GM18526 (cell line): Measurements from ENCODE around the gene EXOC8.

Source experiments
- POLR2A ChIP-seq: IDR thresholded peaks from 3 replicates; pipeline ENCODE4 v1.6.1; 2011; ENCODE audit not compliant: insufficient read length; ENCODE audit errors: extremely low read depth

The EXOC8 gene

DNA sequence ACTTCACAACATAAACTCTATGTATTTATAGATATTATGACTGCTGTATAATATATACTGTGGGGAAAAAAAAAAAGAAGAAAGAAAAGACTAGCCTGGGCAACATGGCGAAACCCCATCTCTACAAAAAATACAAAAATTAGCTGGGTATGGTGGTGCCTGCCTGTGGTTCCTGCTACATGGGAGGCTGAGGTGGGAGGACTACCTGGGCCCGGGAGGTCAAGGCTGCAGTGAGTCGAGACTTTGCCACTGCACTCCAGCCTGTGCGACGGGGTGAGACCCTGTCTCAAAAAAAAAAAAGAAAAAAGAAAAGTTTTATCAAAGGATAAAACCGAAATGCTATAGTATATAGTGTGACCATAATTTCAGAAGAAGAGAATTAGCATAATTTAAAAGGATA, 2.7 kb downstream of the EXOC8 start:
- TF ChIP-seq POLR2A = no peak

DNA sequence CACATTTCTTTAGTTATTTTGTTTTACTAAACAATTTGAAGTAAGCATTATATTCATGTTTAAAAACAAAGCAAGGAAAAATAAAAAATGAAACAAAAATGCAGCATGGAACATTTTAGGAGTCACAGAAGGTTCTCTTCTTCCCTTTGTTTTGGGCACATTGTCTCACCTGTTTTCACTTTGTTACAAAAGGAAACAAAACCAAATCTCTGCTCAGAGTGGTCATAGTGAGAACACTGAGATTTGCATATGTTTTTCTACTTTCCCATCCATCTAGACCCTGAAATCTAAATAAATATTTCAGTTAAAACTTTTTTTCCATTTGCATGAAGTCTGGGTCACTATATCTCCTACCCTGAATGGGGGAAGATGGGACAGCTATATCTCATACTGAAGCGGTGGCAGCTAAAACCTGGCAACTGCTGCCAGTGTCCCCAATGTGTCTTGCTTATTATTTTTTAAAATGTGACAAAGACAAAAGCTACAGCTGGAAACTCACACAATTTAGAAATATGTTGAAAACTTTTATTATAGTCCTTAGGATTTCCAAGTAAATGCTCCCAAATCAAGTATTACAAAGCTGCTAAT, 3.5 kb downstream of the EXOC8 start:
- TF ChIP-seq POLR2A = no peak

DNA sequence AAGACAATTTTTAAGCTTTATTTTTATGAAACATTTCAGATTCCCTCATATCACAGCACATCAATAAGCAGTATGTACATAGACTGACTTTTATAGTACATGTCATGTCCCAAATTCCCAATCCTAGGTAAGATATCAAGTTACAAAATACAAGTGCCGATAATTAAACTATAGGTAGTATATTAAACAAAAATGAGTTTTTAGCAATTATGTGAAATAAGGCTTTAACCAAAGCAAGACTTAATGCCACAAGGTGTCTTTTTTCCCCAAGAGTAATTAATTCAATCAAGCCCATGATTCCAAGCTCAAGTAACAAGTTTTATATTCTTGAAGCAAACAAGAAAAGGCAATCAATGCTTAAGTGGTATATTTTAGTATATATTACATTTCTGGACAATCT, 4.9 kb downstream of the EXOC8 start:
- no peak for TF ChIP-seq POLR2A

DNA sequence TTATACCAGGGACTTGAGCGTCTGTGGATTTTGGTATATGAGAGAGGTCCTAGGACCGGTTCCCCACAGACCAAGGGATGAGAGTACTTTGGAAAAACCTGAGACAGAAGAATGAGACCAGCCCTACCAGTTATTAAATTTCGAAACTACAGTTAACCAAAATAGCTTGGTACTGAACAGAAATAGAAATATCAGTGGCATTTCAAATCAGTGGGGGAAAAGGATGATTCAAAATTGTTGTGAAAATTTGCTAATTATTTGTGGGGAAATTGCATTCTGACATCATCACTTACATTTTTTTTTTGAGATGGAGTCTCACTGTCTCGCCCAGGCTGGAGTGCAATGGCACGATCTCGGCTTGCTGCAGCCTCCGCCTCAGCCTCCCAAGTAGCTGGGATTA, 8.2 kb downstream of the EXOC8 start:
- no peak for TF ChIP-seq POLR2A

DNA sequence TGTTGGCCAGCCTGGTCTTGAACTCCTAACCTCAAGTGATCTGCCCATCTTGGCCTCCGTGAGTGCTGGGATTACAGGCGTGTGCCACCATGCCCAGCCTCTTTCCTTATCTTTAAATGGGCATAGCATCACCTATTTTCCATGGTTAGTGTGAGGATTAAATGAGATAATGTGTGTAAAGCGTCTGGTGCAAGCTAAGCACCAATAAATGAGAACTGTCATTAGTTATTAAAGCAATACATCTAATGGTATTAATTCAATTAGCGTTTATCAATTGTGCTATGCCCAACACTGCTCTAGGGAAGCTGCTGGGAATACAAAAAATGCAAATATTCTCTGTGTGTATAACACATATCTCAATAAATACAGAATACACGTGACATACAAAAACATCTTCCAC, 10.0 kb downstream of the EXOC8 start:
- TF ChIP-seq POLR2A = no peak

DNA sequence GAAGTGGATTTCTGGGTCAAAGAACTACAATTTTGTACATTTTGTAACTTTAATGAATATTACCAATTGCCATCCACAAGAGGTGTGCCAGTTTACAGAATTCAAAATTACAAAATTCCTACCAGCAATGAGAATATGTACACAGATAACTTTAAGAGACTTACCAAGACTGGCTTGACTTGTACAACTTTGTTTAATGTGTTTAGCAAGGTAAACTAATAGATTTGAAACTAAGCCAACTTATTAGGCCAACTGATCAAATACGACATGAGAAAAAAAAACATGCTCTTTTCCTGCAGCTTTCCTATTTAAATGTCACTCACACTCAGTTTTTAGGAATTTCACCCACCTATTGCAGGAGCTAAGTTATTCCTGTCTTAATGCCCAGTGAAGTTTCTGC, 11.4 kb downstream of the EXOC8 start:
- no peak for TF ChIP-seq POLR2A

DNA sequence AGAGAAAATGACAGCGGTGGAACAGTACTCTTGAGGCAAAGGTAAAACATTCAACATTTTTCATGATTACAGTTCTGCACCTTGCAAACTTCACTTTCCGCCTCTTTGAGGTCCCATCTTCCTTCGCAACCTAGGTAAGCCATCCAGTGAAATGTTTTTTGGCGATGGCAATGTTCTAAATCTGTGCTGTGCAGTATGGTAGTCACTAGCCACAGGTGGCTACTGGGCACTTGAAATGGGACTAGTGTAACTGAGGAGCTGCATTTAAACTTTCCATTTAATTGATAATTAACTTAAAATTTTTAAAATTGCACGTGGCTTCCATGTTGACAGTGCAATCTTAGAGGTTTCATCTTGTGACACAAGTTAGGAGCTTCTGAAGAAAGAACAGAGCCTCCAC, 13.0 kb downstream of the EXOC8 start:
- TF ChIP-seq POLR2A = no peak

DNA sequence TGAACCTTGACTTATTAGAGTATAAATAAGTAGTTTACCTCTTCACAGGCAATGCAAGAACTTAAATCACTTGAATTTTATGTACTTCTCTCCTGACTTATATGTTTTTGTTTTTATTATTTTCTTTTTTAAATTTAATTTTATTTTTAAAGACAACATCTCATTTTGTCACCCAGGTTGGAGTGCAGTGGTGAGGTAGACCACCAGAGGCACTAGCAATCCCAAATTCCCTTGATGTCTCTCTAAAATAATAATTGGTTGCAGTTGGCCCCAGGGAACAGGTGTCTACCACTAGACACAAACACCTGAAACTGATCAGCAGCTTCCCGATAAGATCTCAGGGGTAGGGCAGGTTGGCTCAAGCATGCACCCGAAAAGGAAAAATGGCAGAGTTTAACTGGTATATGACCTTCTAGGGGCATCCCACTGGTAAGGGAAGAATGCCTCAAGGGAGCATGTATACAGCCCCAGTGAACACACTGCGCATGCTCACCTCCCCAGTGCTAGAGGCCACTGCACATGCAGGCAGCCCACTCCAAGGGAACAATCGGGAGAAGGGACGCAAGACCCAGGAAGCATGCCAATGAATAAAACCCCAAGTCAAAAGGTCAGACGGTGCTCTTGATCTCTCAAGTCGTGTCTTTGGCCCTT, 14.6 kb downstream of the EXOC8 start:
- TF ChIP-seq POLR2A = no peak

DNA sequence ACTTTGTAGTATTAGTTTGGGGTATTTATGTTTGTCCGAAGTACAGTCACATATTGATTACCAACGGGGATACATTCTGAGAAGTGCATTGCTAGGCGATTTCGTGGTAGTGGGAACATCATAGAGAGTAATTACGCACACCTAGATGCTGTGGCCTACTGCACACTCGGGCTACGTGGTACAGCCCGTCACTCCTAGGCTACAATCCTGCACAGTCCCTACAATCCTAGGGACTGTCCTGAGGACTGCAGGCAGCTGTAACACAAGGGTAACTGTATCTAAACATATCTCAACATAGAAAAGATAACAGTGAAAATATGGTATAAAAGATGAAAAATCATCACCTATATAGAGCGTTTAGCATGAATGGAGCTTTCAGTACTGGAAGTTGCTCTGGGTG, 18.6 kb downstream of the EXOC8 start:
- TF ChIP-seq POLR2A = no peak

DNA sequence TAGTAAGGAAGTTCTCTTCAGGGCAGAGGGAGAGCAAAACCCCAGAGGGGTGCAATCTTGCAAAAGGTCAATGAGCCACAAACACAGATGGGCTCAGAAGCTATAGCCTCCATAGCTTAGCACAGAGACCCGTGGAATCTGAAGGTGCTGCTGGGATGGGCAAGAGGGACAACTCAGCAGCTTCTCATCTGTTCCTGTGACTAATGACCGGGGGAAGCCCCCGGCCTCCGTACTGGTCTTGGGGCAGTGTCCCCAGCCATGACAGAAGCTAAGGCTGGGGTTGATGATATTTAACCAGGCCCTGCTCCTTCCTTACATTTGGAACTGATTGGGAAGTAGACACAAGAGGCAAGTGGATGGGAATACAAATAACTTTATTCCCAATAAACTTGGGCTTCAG, 19.1 kb downstream of the EXOC8 start:
- TF ChIP-seq POLR2A = no peak

DNA sequence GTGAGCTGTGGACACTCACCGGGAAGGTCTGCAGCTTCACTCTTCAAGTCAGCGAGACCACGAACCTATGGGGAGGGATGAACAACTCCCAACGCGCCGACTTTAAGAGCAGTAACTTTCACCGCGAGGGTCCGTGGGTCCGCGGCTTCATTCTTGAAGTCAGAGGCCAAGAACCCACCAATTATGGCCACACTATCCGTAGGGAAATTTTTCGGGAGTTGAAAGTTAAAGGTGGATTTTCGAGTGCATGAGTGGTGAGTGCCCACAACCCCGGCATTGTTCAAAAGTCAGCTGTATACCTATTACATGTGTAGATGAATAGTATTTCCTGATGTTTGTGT, 19.7 kb downstream of the EXOC8 start:
- no peak for TF ChIP-seq POLR2A

DNA sequence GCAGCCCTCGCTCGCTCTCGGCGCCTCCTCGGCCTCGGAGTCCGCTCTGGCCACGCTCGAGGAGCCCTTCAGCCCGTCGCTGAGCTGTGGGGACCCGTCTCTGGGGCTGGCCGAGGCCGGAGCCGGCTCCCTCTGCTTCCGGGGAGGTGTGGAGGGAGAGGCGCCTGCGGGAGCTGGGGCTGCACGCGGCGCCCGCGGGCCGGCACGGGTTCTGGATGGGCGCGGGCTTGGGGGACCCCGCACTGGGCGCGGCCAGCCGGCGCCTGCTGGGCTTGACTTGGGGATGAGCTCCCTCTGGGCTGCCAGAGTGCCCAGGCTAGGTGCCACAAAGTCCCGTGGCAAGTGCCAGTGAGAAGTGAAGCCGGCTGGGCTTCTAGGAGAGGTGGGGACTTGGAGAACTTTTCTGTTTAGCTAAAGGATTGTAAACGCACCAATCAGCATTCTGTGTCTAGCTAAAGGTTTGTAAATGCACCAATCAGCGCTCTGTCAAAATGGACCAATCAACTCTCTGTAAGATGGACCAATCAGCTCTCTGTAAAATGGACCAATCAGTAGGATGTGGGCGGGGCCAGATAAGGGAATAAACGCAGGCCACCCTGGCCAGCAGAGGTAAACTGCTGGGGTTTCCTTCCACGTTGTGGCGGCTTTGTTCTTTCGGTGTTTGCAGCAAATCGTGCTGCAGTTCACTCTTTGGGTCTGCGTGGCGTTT, 20.2 kb downstream of the EXOC8 start:
- no peak for TF ChIP-seq POLR2A

DNA sequence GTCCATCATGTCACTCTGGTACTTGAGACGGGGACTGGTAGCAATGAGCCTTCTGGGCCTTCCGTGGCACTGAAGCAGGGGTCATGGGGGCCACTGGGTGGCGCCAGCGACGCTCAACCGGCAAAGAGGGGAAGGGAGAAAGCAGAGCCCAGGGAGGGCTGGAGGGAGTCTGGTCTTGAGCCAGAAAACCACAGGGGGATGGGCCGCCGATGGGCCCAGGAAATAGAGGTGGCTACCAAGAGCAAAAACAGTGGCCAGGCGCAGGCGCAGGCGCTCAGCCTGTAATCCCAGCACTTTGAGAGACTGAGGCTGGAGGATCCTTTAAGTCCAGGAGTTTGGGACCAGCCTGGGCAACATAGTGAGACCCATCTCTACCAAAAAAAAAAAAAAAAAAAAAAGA, 21.8 kb downstream of the EXOC8 start:
- no peak for TF ChIP-seq POLR2A

DNA sequence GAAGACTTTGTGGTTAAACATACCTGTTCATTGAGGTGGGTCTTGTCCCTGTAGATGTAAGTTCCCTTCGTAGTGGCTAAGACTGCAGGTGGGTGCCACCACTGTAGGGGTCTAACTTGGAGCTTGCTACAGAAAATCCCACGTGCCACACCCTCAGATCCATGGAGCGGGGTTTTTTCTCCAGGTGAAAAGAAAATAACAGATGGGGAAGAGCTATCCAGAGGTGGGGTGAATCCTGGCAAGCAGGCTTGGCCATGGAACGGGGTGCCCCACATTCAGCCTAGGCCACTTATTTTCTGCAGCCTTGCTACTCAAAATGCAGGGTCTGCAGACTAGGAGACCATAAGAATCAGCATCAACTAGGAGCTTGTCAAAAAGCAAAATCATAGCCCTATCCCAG, 24.0 kb downstream of the EXOC8 start:
- TF ChIP-seq POLR2A = no peak

DNA sequence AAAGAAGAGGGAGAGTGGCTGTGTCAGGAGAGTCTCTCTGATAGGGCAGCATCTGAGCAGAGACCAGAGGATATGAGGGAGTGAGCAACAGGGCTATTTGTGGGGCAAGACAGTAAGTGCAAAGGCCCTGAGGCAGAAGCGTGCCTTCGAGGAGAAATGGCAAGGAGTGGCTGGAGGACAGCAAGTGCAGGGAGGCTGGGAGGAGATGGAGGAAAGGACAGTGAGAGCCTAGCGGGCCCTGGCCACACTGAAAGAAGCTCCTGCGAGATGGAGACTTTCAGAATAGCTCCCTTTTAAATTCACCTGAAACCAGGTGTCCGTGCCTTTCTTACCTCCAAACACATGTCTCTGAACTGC, 25.2 kb downstream of the EXOC8 start:
- no peak for TF ChIP-seq POLR2A

DNA sequence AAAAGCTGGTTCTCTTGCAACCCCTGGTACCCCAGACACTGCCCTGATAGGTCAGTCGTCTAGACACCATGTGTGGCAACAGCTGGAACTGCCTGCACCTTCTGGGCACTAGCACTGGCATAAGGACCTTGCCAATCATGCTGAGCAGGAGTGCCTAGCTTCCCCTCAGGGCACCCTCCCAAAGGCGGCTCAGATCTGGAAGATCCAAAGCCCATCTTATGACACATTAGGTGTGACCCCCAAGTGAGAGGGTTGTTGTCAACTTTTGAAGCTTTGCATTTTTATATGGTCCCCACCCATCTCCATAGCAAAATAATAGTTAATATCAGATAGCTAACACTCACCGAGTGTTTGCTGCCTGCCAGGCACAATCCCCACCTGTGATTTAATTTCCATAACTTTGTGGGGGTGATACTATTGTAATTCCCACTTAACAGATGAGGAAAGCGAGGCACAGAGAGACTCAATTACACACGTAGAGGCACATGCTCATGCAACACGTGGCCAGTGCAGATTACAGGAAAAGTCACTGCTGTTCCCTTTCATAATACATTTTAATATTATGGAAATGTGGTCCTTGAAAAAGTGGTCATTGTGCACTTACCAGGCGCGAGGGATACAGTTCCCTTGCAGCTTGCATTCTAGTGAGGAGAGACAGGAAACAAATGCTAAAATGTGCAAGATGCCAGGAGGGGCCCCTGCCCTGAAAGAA, 25.8 kb downstream of the EXOC8 start:
- no peak for TF ChIP-seq POLR2A
